IMR-90 (cell line): ENCODE results near the gene SCD. TPM values are rescaled to one million over a fixed set of nuclear protein-coding genes. Genes with fewer than 3 reads are reported as not detected.

ENCODE experiments used
- ATAC-seq: fragments of 200-7000 bp; cut with Tn5 transposase; 2 replicates; pipeline ENCODE4 v1.9.1; 2020; ENCODE audit warnings: low read depth, mild to moderate bottlenecking, moderate library complexity
- BruUV-seq: library from RNA; stranded (reverse); fragments of 400-500 nt; replicated peaks from 2 replicates; lab custom pipeline; 2021; lab: Mats Ljungman, UMichigan
- CTCF ChIA-PET: fragments of 300-600 bp; formaldehyde crosslinking; extraction: SDS; loops from one replicate; lab custom pipeline; 2021; ENCODE audit warnings: antibody characterized with exemption; lab: Yijun Ruan, JAX
- POLR2A ChIA-PET: fragments of 300-600 bp; sonication (Branson Sonifier 250); formaldehyde crosslinking; loops from one replicate; lab custom pipeline; 2022; ENCODE audit warnings: antibody characterized with exemption; ENCODE audit not compliant: unreplicated experiment; lab: Charles Lee
- DNase-seq: peaks from one replicate; pipeline ENCODE4 v3.0.0; 2013
- H2AFZ ChIP-seq: replicated peaks from 2 replicates; pipeline ENCODE3; 2013; ENCODE audit warnings: low read length, mild to moderate bottlenecking; ENCODE audit not compliant: poor library complexity
- H2AK5ac ChIP-seq: 2 replicates; pipeline ENCODE4 v1.6.1; 2013; ENCODE audit warnings: low read depth, low read length, inconsistent platforms
- H2AK9ac ChIP-seq: replicated peaks from 2 replicates; pipeline ENCODE3; 2013; ENCODE audit warnings: mild to moderate bottlenecking, low read depth, low read length, moderate library complexity; ENCODE audit not compliant: poor library complexity
- H2BK120ac ChIP-seq: 2 replicates; pipeline ENCODE4 v1.6.1; 2013; ENCODE audit warnings: low read depth, low read length, inconsistent platforms
- H2BK15ac ChIP-seq: 3 replicates; pipeline ENCODE4 v1.6.1; 2013; ENCODE audit warnings: low read depth, low read length, inconsistent platforms
- H2BK20ac ChIP-seq: 2 replicates; pipeline ENCODE4 v1.6.1; 2013; ENCODE audit warnings: low read depth, mild to moderate bottlenecking, inconsistent platforms, low read length, moderate library complexity
- H2BK5ac ChIP-seq: 2 replicates; pipeline ENCODE4 v1.6.1; 2013; ENCODE audit warnings: mild to moderate bottlenecking, low read depth, low read length, inconsistent platforms; ENCODE audit not compliant: poor library complexity, severe bottlenecking
- H3K14ac ChIP-seq: replicated peaks from 2 replicates; pipeline ENCODE4 v1.6.1; 2013; ENCODE audit warnings: low read depth, low read length, inconsistent platforms
- H3K18ac ChIP-seq: 2 replicates; pipeline ENCODE4 v1.6.1; 2013; ENCODE audit warnings: low read depth, low read length, control low read depth
- H3K23ac ChIP-seq: 2 replicates; pipeline ENCODE4 v1.6.1; 2013; ENCODE audit warnings: low read depth, low read length, inconsistent platforms
- H3K27ac ChIP-seq: 2 replicates; pipeline ENCODE4 v1.5.1; 2013; ENCODE audit warnings: mild to moderate bottlenecking, control low read depth, low read length; ENCODE audit not compliant: insufficient read depth
- H3K27me3 ChIP-seq: 2 replicates; pipeline ENCODE4 v1.6.1; 2013; ENCODE audit warnings: low read length; ENCODE audit not compliant: control insufficient read depth, insufficient read depth
- H3K36me3 ChIP-seq: 2 replicates; pipeline ENCODE4 v1.6.1; 2013; ENCODE audit warnings: low read length, mixed read lengths; ENCODE audit not compliant: control insufficient read depth, insufficient read depth
- H3K4ac ChIP-seq: 2 replicates; pipeline ENCODE4 v1.6.1; 2013; ENCODE audit warnings: low read depth, low read length, inconsistent platforms
- H3K4me1 ChIP-seq: 2 replicates; pipeline ENCODE4 v1.6.1; 2013; ENCODE audit warnings: low read length, mixed read lengths; ENCODE audit not compliant: control insufficient read depth, insufficient read depth
- H3K4me2 ChIP-seq: 2 replicates; pipeline ENCODE4 v1.6.1; 2013; ENCODE audit warnings: low read depth, mild to moderate bottlenecking, control low read depth, low read length, moderate library complexity
- H3K4me3 ChIP-seq: 2 replicates; pipeline ENCODE4 v1.5.1; 2013; ENCODE audit warnings: low read depth, mild to moderate bottlenecking, control low read depth, low read length, moderate library complexity; ENCODE audit not compliant: insufficient read depth
- H3K56ac ChIP-seq: 2 replicates; pipeline ENCODE4 v1.6.1; 2013; ENCODE audit warnings: low read length, inconsistent platforms; ENCODE audit not compliant: insufficient read depth; ENCODE audit errors: extremely low read depth
- H3K79me1 ChIP-seq, 2 experiments: 2 replicates each; pipeline ENCODE4 v1.6.1; 2013; ENCODE audit warnings: low read length in 2 of 2, inconsistent platforms in 1 of 2, low read depth in 1 of 2
- H3K9ac ChIP-seq: 2 replicates; pipeline ENCODE4 v1.6.1; 2013; ENCODE audit warnings: low read depth, low read length, control low read depth
- H3K9me1 ChIP-seq: 2 replicates; pipeline ENCODE4 v1.6.1; 2013; ENCODE audit warnings: low read length, inconsistent platforms; ENCODE audit not compliant: insufficient read depth
- H3K9me3 ChIP-seq: 2 replicates; pipeline ENCODE4 v1.6.1; 2013; ENCODE audit warnings: low read length; ENCODE audit not compliant: control insufficient read depth, insufficient read depth
- H4K20me1 ChIP-seq: 2 replicates; pipeline ENCODE4 v1.6.1; 2013; ENCODE audit warnings: low read length, inconsistent platforms; ENCODE audit not compliant: insufficient read depth
- H4K5ac ChIP-seq: 2 replicates; pipeline ENCODE4 v1.6.1; 2013; ENCODE audit warnings: mild to moderate bottlenecking, low read depth, low read length, control low read depth
- H4K8ac ChIP-seq, 2 experiments: 2 replicates each; pipeline ENCODE4 v1.6.1; 2013; ENCODE audit warnings: low read depth in 2 of 2, low read length in 2 of 2, control low read depth in 1 of 2, inconsistent platforms in 1 of 2
- H4K91ac ChIP-seq: 2 replicates; pipeline ENCODE4 v1.6.1; 2013; ENCODE audit warnings: low read depth, low read length, inconsistent platforms; ENCODE audit not compliant: insufficient read depth
- BHLHE40 ChIP-seq: fragments of 150-350 bp; IDR thresholded peaks from 2 replicates; pipeline ENCODE4 v1.6.1; 2016; ENCODE audit warnings: mild to moderate bottlenecking, low read depth, low read length
- ELK1 ChIP-seq: fragments of 150-350 bp; IDR thresholded peaks from 2 replicates; pipeline ENCODE4 v1.6.1; 2016; ENCODE audit warnings: low read depth, mild to moderate bottlenecking, low read length, moderate library complexity, borderline replicate concordance
- FOS ChIP-seq: fragments of 150-350 bp; IDR thresholded peaks from 2 replicates; pipeline ENCODE4 v1.6.1; 2016; ENCODE audit warnings: low read depth, low read length
- MAZ ChIP-seq: IDR thresholded peaks from 2 replicates; pipeline ENCODE4 v1.6.1; 2012; ENCODE audit warnings: low read depth, mild to moderate bottlenecking, low read length, improper control_type of control experiment, moderate library complexity, borderline replicate concordance
- MXI1 ChIP-seq: IDR thresholded peaks from 2 replicates; pipeline ENCODE4 v1.6.1; 2012; ENCODE audit warnings: low read depth, mild to moderate bottlenecking, low read length, moderate library complexity, borderline replicate concordance
- NFE2L2 ChIP-seq: fragments of 150-350 bp; IDR thresholded peaks from 2 replicates; pipeline ENCODE4 v1.6.1; 2016; ENCODE audit warnings: low read depth, mild to moderate bottlenecking, low read length
- POLR2A ChIP-seq: IDR thresholded peaks from 2 replicates; pipeline ENCODE4 v1.6.1; 2012; ENCODE audit warnings: mild to moderate bottlenecking, low read depth, low read length
- RAD21 ChIP-seq: IDR thresholded peaks from 2 replicates; pipeline ENCODE4 v1.6.1; 2012; ENCODE audit warnings: low read length, improper control_type of control experiment
- RCOR1 ChIP-seq: IDR thresholded peaks from 2 replicates; pipeline ENCODE4 v1.6.1; 2012; ENCODE audit warnings: mild to moderate bottlenecking, low read length, improper control_type of control experiment; ENCODE audit not compliant: insufficient replicate concordance
- RFX5 ChIP-seq: IDR thresholded peaks from 2 replicates; pipeline ENCODE4 v1.8.0; 2012; ENCODE audit warnings: low read depth, mild to moderate bottlenecking, low read length, moderate library complexity
- SMC3 ChIP-seq: fragments of 150-350 bp; IDR thresholded peaks from 2 replicates; pipeline ENCODE4 v1.6.1; 2016; ENCODE audit warnings: low read depth, mild to moderate bottlenecking, antibody characterized with exemption, low read length, moderate library complexity
- USF2 ChIP-seq: fragments of 150-350 bp; IDR thresholded peaks from 2 replicates; pipeline ENCODE4 v1.6.1; 2017; ENCODE audit warnings: mild to moderate bottlenecking, antibody characterized with exemption, low read length, low read depth
- WGBS, 2 experiments: methylation state at CpG; one replicate each; pipeline versions ENCODE4 v1.1.5 to v1.1.7; 2013; ENCODE audit warnings: missing lambda C conversion rate in 2 of 2; ENCODE audit not compliant: insufficient read length in 1 of 2; ENCODE audit errors: extremely low coverage in 2 of 2; 5-methylcytosine and 5-hydroxymethylcytosine counted together
- dilution Hi-C: fragments of 300-500 bp; cut with HindIII; formaldehyde crosslinking; loops from one replicate; pipeline ENCODE4 v1.14.3; 2018; ENCODE audit warnings: low sequenced_read_pairs; ENCODE audit not compliant: unreplicated experiment
- in situ Hi-C: fragments of 300-500 bp; cut with MboI; formaldehyde crosslinking; loops from 3 replicates; pipeline ENCODE4 v1.14.3; 2019; ENCODE audit warnings: low sequenced_read_pairs, inconsistent platforms, mixed read lengths
- intact Hi-C: fragments of 100-400 bp; cut with micrococcal nuclease; formaldehyde crosslinking; loops from 2 replicates; pipeline ENCODE4 v1.10.0; 2022
- polyA plus RNA-seq, 3 experiments: library from polyadenylated mRNA; depleted of rRNA; stranded (reverse); fragments of >200 nt; gene quantifications; 2 replicates each; pipeline ENCODE4 v1.2.3, GENCODE V29; 2012; ENCODE audit warnings: low replicate concordance in 1 of 3
- total RNA-seq: library from RNA; depleted of rRNA; stranded (reverse); fragments of >200 nt; gene quantifications from 2 replicates; pipeline ENCODE4 v1.2.3, GENCODE V29; 2012
- TF ChIP-seq, protein P1 (sequence below): conservative IDR thresholded peaks from 2 replicates; pipeline ENCODE4 v1.5.1; 2012; ENCODE audit warnings: mild to moderate bottlenecking, low read depth, low read length, improper control_type of control experiment

SCD gene
- total and polyA plus RNA-seq, 2 of the 4 experiments (the other 2 are of a cell fraction): 50.7 to 65.1 TPM

DNA sequence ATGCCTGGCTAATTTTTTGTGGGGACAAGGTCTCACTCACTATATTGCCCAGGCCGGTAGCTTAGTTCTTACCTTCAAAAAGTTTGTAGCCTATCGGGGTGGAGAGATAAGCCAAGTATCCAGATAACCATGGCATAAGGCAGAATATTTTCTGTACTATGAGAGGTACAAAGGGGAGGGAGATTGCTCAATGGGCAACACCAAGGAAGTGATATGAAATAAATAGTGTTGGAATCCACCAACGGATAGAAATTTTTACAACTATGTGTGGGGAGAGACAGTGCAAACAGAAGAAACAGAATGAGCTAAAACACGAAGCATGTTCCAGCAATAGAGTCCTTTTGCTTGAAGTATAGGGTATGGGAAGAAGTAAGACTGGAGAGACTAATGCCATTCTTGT is 8.1 kb downstream of the SCD start:
- no peak overlapping the region for H4K91ac ChIP-seq
- WGBS, 2 experiments: 90% methylated on average over 2 of the region's 4 CpGs; no CpG with 5 or more reads in 1 of the 2 experiments
- in situ Hi-C loops (no loop called here), dilution Hi-C loops (no loop called here), intact Hi-C loops (no loop called here)
- H3K4me2 ChIP-seq: no peak overlapping the region
- no peak overlapping the region for H2AFZ ChIP-seq
- POLR2A ChIA-PET: no interaction called here
- peaks cover 2 to 34% of the 10 kb centered on the region in 2 experiments; a peak in 2 of 4 replicates for H3K79me1 ChIP-seq
- no peak overlapping the region for H3K23ac ChIP-seq
- BruUV-seq: no TSS peak
- H4K5ac ChIP-seq: no peak overlapping the region
- H3K4me3 ChIP-seq: no peak overlapping the region
- H3K27me3 ChIP-seq: no peaks in the 10 kb centered on the region
- H4K8ac ChIP-seq: no peak overlapping the region
- H2BK5ac ChIP-seq: no peak overlapping the region
- H4K20me1 ChIP-seq: peaks cover 26% of the 10 kb centered on the region; the same call in 1 of the 2 replicates
- no peak overlapping the region for H3K18ac ChIP-seq
- H3K9me1 ChIP-seq: peaks cover 4% of the 10 kb centered on the region; the same call in 1 of the 2 replicates
- no peaks in the 10 kb centered on the region for H3K4me1 ChIP-seq
- ATAC-seq (no peak), DNase-seq (no peak)
- H2BK20ac ChIP-seq: no peak overlapping the region
- H3K14ac ChIP-seq: no peak overlapping the region
- H3K27ac ChIP-seq: no peak overlapping the region
- H3K56ac ChIP-seq: no peak overlapping the region
- CTCF ChIA-PET: no interaction called here
- H2AK9ac ChIP-seq: no peak overlapping the region
- H3K36me3 ChIP-seq: peaks cover 68% of the 10 kb centered on the region
- H2BK120ac ChIP-seq: no peak overlapping the region
- H3K4ac ChIP-seq: no peak overlapping the region
- no peak for TF ChIP-seq MAZ
- no peak for TF ChIP-seq NFE2L2
- TF ChIP-seq RAD21: no peak
- TF ChIP-seq MXI1: no peak
- no peak for TF ChIP-seq RCOR1
- no peak for TF ChIP-seq BHLHE40
- no peak for TF ChIP-seq FOS
- TF ChIP-seq, protein P1, sequence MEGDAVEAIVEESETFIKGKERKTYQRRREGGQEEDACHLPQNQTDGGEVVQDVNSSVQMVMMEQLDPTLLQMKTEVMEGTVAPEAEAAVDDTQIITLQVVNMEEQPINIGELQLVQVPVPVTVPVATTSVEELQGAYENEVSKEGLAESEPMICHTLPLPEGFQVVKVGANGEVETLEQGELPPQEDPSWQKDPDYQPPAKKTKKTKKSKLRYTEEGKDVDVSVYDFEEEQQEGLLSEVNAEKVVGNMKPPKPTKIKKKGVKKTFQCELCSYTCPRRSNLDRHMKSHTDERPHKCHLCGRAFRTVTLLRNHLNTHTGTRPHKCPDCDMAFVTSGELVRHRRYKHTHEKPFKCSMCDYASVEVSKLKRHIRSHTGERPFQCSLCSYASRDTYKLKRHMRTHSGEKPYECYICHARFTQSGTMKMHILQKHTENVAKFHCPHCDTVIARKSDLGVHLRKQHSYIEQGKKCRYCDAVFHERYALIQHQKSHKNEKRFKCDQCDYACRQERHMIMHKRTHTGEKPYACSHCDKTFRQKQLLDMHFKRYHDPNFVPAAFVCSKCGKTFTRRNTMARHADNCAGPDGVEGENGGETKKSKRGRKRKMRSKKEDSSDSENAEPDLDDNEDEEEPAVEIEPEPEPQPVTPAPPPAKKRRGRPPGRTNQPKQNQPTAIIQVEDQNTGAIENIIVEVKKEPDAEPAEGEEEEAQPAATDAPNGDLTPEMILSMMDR: no peak
- TF ChIP-seq SMC3: no peak
- no peak for TF ChIP-seq POLR2A
- TF ChIP-seq ELK1: no peak
- no peak for TF ChIP-seq USF2
- TF ChIP-seq RFX5: no peak
- H2AK5ac ChIP-seq: no peak overlapping the region
- H3K9ac ChIP-seq: no peak overlapping the region
- H2BK15ac ChIP-seq: no peak overlapping the region
- H3K9me3 ChIP-seq: no peaks in the 10 kb centered on the region
